Measurements from ENCODE around the gene PABPC1L.
A peak's percentile ranks its signal among the peaks of the same experiment; 100 is the strongest.

PABPC1L gene

DNA sequence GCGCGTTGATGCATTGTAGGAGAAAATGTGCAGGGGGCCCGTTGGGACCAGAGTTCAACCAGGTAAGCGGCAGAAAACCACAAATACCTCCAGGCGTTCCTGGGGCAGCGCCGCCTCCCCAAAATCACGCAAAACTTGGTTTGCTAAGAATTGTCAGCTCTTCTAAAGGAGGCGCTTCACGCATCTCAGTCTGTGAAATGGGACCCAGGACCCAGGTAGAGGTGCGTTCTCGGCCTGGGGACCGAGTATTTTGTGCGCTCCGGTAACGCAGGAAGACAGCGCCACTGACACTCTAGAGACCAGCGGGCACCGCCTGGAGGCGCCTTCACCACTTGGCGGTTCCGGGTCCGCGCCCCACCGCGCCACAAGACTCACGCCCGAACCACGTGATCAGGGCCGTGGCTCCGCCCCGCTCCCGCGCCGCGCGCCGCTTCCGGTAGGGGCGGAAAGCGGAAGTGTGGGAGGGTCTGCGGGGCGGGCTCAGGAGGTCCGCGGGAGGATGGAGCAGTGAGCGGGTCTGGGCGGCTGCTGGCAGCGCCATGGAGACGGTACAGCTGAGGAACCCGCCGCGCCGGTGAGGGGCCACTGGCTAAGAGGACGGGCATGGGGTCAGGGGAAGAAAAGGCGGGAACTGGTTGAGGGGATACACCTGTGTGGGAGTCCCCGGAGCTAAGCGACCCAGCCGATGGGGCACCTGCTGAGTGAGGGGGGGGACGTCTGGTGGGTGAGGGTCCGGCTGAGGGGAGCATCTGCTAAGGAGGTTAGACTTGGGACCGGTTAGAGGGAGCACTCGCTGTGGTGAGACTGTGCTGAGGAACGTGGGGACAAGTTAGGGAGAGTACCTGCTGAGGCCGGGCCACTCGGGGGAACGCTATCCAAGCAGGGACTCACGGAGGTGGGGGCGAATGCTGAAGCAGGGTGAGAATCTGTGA, 56.4 kb downstream of the PABPC1L start, which contains the start of gene STK4:
Gene STK4, plus strand, starts transcription at position 483 of the 932 bp plus-strand sequence. Its CDS starts 57 bp downstream, at position 540.
- DNase-seq (ENCODE audit: low read depth in 2 of 2): peak; percentile 91 to 92

DNA sequence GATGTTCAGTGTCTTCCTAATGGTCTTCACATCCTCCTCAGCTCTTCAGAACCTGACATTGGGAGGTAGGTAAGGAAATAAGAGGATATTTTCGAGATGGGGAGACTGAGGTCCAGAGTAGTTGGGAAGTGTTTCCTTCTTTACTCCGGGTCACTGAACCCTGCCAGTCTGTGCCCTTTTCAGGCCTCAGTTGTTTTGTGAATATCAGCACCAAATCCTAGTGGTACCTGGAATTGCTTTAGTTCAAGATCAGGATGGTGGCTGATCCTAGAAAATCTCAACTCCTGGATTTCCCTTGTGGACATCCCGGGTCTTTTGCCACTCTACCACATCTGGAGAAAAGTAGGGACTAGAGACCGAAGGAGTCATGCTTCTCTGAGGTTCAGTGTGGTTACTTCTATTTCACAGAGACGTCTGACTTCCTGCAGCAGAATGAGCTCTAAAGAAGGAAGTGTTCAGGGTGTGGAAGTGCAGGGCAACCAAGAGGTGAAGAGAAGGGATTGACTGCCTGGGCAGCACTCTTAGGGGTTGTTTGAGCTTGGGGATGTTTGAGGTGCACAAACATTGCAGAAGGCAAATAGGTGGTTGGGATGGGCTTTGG, 57.4 kb downstream of the PABPC1L start:
- DNase-seq (ENCODE audit: low read depth in 2 of 2): no peak

DNA sequence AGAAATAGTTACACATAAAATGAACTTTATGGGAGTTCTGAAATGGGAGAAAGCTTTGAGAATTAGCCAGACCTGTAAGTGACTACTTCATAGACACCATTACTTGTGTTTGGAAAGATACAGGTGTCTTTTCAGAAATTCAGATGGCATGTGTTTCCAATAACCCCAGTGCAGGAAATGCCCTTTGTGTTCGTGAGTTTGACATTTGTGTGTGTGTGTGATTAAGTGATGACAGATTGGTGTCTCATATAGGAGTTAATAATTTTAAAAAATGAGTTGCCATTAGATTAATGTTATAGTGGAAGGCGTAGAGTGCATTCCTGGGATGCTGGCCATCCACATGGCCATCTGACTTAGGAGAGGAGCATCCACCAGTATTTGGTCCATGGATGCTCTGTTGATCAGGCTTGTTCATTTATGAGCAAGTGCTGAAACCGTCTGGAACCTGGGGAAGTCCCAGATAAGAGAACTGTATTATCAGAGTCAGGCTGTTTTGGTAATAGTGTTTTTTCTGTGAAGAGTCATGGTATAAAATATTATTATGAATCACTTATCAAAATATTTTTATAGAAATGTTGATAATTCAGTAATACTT, 59.5 kb downstream of the PABPC1L start:
- DNase-seq (ENCODE audit: low read depth in 2 of 2): no peak

DNA sequence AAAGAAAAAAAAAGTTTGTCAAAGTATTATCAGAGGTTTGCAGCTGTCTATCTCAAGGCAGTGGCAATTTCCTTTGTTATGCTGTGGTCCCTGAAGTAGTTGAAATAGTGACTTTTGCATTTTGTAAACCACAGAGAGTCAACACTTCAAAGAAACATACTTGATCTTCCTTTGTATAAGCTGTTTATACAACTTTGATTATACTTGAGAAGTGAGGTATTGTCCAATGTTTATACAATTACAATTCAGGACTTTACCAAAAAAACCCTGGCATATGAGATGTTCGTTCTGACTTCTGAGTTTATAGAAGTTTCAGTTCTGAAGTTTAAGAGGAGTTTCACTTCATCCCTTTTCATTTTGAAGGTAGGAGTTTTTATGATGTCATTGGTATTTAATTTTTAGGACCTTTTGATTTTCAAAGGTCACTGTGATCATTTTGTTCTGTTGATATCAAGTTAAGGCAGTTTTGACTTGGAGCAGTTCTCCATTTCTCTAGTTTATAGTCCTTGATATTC, 60.4 kb downstream of the PABPC1L start:
- no peak for DNase-seq (ENCODE audit: low read depth in 2 of 2)

DNA sequence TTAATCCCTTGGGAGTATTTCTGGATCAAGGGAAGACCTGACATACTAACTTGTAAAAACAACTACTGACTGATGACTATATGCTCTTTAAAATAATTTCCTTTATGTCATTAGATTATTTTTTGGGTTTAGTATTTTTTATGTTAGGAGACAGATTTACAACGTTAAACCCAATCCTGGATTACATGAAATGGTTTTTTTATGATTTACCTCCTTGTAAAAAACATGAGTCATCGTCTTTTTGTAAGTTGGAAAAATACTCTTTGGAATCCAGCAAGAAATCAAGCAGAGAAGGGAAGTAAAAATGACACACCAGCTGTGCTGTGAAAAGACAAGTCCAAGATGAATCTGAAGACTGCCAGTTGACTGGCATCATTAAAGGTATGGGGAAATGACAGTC, 63.2 kb downstream of the PABPC1L start:
- DNase-seq (ENCODE audit: low read depth in 2 of 2): no peak

DNA sequence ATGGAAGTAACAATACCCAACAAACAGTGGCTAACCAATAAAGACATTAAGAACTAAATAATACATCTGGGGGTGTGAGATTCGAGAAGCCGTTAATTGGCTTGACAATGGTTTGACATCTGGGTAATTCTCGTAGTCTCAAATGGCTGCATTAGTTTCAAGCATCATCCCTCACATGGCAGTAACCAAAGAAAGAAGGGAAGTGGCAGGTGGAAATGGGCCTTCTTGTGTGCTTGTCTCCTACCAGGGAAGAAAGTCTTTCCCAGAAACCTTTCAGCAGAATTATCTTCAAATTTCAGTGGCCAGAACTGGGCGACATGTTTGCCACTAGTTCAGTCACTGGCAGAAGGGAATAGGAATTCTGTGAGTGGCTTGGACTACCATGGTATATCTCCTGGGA, 66.8 kb downstream of the PABPC1L start:
- DNase-seq (ENCODE audit: low read depth in 2 of 2): no peak

DNA sequence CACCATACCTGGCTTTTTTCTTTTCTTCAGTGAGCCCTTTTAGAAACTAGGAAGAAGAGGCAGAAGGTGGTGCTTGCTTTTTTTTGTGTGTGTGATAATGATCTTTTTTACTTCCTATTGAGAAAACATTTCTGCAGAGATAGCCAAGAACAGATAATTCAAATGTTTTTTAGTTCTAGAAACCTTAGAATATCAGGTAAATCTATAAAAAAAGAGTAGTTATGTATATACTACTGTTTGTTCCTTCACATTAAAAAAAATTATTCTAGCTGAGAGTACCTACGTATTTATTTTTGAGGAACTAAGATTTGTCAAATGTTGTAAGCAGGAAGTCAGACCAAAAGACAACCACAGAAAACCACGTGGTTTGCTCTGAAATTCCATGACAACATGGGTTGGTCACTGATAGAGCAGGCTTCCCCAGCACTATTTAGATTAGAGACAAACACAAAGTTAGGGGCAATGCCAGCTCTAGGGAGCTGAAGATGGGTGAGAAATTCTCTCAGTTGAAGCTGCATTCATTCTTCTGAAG, 69.3 kb downstream of the PABPC1L start:
- DNase-seq (ENCODE audit: low read depth in 2 of 2): peak in 1 of 2 donors; percentile 56

DNA sequence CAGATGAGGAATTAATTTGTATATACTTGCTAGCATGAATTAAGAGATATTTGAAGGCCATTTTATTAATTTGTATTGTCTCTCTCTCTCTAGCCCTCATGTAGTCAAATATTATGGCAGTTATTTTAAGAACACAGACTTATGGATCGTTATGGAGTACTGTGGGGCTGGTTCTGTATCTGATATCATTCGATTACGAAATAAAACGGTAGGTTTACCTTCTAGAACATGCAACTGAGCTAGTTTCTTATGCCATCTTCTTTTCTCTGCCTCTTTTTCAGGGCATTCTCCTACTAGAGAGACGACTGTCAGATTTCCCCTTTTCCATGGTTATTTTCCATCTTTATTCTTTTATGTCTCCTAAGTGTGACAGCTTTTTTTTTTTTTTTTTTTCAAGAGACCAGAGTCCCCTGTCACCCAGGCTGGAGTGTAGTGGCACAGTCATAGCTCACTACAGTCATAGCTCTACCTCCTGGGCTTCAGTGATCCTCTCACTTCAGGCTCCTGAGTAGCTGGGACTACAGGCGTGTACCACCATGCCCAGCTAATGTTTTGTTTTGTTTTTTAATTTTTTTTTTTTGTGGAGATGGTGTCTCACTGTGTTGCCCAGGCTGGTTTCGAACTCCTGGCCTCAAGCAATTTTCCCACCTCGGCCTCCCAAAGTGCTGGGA, 72.0 kb downstream of the PABPC1L start:
- no peak for DNase-seq (ENCODE audit: low read depth in 2 of 2)

DNA sequence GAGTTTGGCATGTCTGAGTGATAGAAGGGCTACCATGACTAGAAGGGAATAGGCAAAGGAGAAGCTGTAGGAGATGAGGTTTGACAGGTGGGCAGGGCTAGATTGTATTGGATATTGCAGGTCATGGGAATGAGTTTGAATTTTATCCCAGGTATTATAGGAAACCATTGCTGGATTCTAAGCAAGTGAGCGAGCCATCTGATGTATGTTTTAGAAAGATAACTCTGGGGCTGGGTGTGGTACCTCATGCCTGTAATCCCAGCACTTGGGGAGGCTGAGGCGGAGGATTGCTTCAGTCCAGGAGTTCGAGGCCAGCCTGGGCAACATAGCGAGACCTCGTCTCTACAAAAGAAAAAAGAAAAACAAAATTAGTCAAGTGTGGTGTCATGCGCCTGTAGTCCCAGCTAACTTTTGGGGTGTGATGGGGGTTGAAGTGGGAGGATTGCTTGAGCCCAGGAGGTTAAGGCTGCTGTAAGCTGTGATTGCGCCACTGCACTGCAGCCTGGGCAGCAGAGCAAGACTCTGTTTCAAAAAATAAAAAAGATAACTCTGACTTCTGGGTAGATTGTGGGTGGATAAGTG, 73.3 kb downstream of the PABPC1L start:
- no peak for DNase-seq (ENCODE audit: low read depth in 2 of 2)

DNA sequence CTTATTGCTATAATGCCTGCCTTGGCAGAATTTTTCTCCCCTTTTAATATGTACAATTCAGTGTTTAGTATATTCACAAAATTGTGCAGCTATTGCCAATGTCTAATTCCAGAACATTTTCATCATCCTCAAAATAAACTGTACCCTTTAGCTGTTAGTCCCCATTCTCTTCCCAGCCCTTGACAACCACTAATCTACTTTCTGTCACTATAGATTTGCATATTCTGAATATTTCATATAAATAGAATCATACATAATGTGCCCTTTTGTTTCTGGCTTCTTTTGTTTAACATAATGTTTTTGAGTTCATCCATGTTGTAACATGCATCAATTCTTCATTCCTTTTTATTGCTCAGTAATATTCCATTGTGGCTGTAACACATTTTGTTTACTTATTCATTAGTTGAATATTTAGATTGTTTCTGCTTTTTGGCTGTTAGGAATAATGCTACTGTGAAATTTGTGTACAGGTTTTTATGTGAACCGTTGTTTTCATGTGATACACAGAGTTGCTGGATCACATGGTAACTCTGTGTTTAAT, 78.8 kb downstream of the PABPC1L start:
- DNase-seq (ENCODE audit: low read depth in 2 of 2): no peak
